ENCODE measurements around the gene C2CD2L. TPM values are rescaled to one million over a fixed set of nuclear protein-coding genes. Genes with fewer than 3 reads are reported as not detected.

The C2CD2L gene
- total RNA-seq, 4 donors from 2014 or later = 13.2 to 107 (median 81.8) TPM

- peak in 1 of 3 donors; percentile 17 for DNase-seq
- peaks cover 4 to 11% of the 10 kb centered on the region in 2 donors for H3K27me3 ChIP-seq
- H3K36me3 ChIP-seq = no peaks in the 10 kb centered on the region
- H3K9me3 ChIP-seq = no peaks in the 10 kb centered on the region
- H3K27ac ChIP-seq = no peak within 1 kb of the TSS
- peaks cover 0 to 15% (median 8%) of the 10 kb centered on the region in 4 donors for H3K4me1 ChIP-seq
- peak within 1 kb of the TSS; percentile 38 to 75 (median 65) for H3K4me3 ChIP-seq
- TF ChIP-seq CTCF (IDR thresholded peaks at IDR 0.05) (no peak), POLR2A (IDR thresholded peaks at IDR 0.05) (no peak)
Measured at GRCh38 chr11:119149018-119149785, 42.1 kb downstream of the C2CD2L start, which contains the start of gene ABCG4. TSS of gene ABCG4 (plus strand) at chr11:119149052. CDS start at chr11:119149966, 914 bp downstream.

GRCh38 chr11:119149786-119150275 lies 42.7 kb downstream of the C2CD2L start:
- H3K9me3 ChIP-seq = no peaks in the 10 kb centered on the region
- no peaks in the 10 kb centered on the region for H3K36me3 ChIP-seq
- peaks cover 0 to 15% (median 8%) of the 10 kb centered on the region in 4 donors for H3K4me1 ChIP-seq
- H3K27ac ChIP-seq = no peak overlapping the region
- H3K27me3 ChIP-seq = peaks cover 4 to 11% of the 10 kb centered on the region in 2 donors
- peak overlapping the region; percentile 38 to 75 (median 65) for H3K4me3 ChIP-seq
- no peak for TF ChIP-seq POLR2A (IDR thresholded peaks at IDR 0.05)
- TF ChIP-seq CTCF (IDR thresholded peaks at IDR 0.05) = no peak
- no peak for DNase-seq

GRCh38 chr11:119152043-119152442 lies 44.9 kb downstream of the C2CD2L start:
- DNase-seq = no peak
- Histone ChIP-seq H3K4me1 (peaks cover 0 to 15% (median 8%) of the 10 kb centered on the region in 4 donors), H3K9me3 (no peaks in the 10 kb centered on the region), H3K27ac (no peak overlapping the region), H3K36me3 (no peaks in the 10 kb centered on the region), H3K4me3 (no peak overlapping the region), H3K27me3 (peaks cover 4 to 11% of the 10 kb centered on the region in 2 donors)
- no peak for TF ChIP-seq CTCF (IDR thresholded peaks at IDR 0.05)
- no peak for TF ChIP-seq POLR2A (IDR thresholded peaks at IDR 0.05)

- Histone ChIP-seq H3K27me3 (peaks cover 4 to 11% of the 10 kb centered on the region in 2 donors), H3K4me1 (peaks cover 0 to 15% (median 8%) of the 10 kb centered on the region in 4 donors), H3K36me3 (no peaks in the 10 kb centered on the region), H3K4me3 (no peak overlapping the region), H3K9me3 (no peaks in the 10 kb centered on the region), H3K27ac (no peak overlapping the region)
- DNase-seq = no peak
- TF ChIP-seq CTCF (IDR thresholded peaks at IDR 0.05) = no peak
- no peak for TF ChIP-seq POLR2A (IDR thresholded peaks at IDR 0.05)
Measured at GRCh38 chr11:119152604-119153003, 45.5 kb downstream of the C2CD2L start.

GRCh38 chr11:119153049-119153818 lies 46.1 kb downstream of the C2CD2L start:
- DNase-seq = no peak
- Histone ChIP-seq H3K4me3 (no peak overlapping the region), H3K9me3 (no peaks in the 10 kb centered on the region), H3K4me1 (peaks cover 0 to 15% (median 8%) of the 10 kb centered on the region in 4 donors), H3K36me3 (no peaks in the 10 kb centered on the region), H3K27ac (no peak overlapping the region), H3K27me3 (peaks cover 4 to 11% of the 10 kb centered on the region in 2 donors)
- TF ChIP-seq POLR2A (IDR thresholded peaks at IDR 0.05) (no peak), CTCF (IDR thresholded peaks at IDR 0.05) (no peak)
